GM18508 (cell line): Measurements from ENCODE around the gene MTARC2.

Source experiments
- ATAC-seq: cut with Tn5 transposase; IDR thresholded peaks from one replicate; pipeline ENCODE4 v1.9.1; 2021; ENCODE audit warnings: moderate number of reproducible peaks; ENCODE audit not compliant: insufficient read depth, unreplicated experiment

MTARC2 gene

DNA sequence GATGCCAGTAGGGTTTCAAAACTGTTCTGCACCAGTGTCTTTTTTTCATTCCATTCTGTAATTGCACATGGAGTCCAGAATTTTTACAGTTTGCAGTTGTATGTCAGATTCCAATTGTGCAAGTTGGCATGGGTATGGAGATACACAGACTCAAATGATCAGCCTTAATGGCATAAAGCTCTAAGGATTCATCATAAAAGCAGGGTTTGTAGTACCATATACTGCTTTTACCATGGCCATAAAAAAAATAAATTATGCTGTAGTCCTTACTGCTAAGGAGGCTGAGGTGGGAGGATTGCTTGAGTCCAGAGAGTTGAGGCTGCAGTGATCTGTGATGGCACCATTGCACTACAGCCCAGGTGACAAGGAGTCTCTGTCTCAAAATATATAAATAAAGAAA lies 48.9 kb downstream of the MTARC2 start:
- ATAC-seq, result no peak

DNA sequence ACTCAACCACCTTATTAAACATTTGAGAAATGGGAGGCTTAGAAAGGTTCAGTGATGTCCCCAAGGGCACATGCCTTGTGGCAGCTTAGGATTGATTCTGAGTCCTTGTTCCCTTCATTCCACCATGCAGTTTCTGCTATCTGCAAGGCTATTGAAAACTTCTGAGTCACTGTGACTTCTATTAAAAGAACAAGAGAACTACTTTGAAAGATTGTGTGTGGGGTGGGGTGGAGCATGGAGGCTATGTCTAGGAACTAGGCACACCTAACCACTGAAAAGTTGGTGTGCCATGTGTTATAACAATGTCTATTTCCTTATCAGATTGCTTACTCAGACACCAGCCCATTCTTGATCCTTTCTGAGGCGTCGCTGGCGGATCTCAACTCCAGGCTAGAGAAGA lies 49.4 kb downstream of the MTARC2 start:
- ATAC-seq, result no peak

DNA sequence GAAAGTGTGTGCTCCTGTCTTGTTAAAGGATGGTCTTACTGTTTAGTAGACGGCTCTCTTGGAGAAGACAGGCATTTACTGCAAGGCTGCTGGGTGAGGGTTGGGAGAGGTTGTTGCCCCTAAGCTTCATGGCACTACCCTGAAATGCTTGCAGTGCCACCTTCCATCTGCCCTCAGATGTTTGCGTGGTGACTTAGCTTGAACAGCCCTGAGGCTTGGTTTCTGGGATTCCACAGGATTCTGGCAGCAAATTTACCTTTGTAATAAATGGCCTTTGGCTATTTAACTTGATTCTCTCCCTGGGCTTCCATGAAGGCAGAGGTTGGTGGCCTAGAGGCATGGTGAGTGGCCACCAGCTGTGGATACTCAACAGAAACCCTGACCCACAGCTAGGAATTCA lies 50.2 kb downstream of the MTARC2 start:
- ATAC-seq, result no peak

DNA sequence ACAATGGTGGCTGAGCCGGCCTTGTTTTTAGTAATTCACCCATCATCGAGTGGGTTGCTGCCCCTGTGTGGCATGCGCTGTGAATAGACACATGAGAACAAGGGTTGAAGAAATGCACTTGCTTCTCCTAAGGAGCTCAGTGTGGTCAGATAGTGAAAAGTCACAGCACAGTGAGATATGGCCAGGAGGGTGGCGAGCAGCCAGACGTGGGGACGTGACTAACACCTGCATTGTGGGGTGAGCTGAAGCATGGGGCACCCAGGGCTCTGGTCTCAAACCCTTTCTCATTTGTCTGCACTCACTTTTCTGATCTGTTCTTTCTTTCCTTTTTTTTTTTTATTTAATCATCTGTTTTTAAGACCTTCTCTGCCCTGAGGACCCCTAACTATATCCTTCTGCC lies 52.1 kb downstream of the MTARC2 start:
- no peak for ATAC-seq

GRCh38 chr1:220803401-220804201 lies 55.5 kb downstream of the MTARC2 start:
- no peak for ATAC-seq

DNA sequence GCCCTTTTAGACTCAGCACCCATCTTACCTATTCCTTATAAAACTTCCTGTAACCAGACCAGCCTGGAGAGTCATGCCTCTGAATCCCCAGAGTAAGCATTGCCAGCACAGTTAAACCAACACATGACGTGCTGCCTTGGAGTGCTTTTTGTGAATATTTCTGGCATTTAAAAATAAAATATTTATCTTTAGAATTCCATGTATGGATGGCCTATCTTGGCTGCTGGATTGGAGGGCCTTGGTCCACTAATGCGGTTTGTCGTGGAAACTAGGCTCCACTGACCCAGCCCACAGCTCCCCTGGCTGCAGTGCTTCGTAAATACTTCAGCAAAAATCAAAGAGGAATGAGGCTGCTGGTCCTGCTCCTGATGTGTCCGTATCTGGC lies 56.1 kb downstream of the MTARC2 start:
- no peak for ATAC-seq

GRCh38 chr1:220806408-220806807 lies 58.3 kb downstream of the MTARC2 start:
- no peak for ATAC-seq

GRCh38 chr1:220807726-220808125 lies 59.6 kb downstream of the MTARC2 start:
- no peak for ATAC-seq

DNA sequence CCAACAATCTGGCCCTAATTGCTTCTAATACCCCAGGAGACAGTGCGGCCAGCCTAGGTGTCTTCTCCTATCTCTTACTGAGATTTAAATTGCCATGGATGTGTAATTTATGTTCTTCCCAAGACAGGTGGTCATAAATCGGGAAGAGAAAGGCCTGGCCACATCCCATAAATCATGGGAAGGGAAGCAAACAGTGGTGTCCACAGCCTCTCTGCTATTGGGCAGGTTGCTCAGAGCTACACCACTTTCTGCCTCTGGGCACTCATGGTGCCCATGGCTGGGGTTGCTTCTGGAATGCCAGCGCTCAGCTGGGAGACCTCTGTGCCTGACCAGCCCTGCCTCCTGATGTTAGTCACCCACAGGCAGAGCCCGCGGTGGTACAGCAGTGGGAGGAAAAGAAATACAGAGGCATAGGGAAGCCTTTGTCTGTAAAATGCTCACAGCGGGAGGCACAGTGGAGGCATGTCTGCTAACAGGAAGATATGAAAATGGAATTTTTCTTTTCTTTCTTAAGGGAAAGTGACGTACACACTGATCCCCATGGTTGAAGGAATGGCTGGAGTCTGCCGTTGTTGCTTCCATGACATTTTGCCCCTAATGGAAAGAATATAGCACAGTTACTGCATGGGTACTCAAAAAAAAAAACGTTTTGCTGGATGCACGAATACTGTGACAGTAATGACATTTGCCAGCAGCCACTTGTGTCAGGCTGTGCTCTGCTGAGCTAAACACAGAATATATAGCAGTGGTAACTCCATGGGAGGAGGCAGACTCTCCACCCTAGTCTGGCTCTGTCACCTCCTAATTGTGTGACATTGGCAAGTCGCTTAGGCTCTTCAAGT lies 60.4 kb downstream of the MTARC2 start:
- no peak for ATAC-seq

- ATAC-seq, result no peak
These were observed 61.0 kb downstream of the MTARC2 start for GRCh38 chr1:220809187-220809550.

- no peak for ATAC-seq
These were observed 61.6 kb downstream of the MTARC2 start for GRCh38 chr1:220809704-220810103.

- peak; percentile 75 for ATAC-seq
These were observed 62.1 kb downstream of the MTARC2 start for GRCh38 chr1:220810179-220810653.

GRCh38 chr1:220810963-220811362 lies 62.8 kb downstream of the MTARC2 start:
- no peak for ATAC-seq

- no peak for ATAC-seq
These were observed 63.6 kb downstream of the MTARC2 start for GRCh38 chr1:220811695-220812094.

DNA sequence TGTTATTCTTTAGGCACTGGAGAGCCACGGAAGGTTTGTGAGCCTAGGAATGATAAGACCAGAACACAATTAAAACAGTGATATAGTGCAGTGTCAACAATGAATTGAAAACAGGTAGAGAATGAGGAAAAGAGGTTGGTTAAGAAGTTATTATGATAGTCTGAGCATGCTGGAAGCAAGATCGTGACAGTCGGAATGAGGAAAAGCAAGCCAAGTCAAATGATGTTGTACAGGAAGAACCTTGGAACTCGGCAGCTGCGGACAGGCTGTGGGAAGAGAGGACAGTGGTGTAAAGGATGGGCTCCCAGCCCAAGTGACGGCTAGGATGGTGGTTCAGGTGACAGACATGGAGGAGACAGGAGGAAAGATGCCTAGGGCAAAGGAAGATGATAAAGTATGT lies 64.2 kb downstream of the MTARC2 start:
- no peak for ATAC-seq

- ATAC-seq, result no peak
These were observed 64.9 kb downstream of the MTARC2 start for GRCh38 chr1:220813013-220813412.

- ATAC-seq, result no peak
These were observed 67.3 kb downstream of the MTARC2 start for GRCh38 chr1:220815409-220815808.

- no peak for ATAC-seq
These were observed 69.8 kb downstream of the MTARC2 start for GRCh38 chr1:220817907-220818306.

- no peak for ATAC-seq
These were observed 70.5 kb downstream of the MTARC2 start for GRCh38 chr1:220818421-220819173.

DNA sequence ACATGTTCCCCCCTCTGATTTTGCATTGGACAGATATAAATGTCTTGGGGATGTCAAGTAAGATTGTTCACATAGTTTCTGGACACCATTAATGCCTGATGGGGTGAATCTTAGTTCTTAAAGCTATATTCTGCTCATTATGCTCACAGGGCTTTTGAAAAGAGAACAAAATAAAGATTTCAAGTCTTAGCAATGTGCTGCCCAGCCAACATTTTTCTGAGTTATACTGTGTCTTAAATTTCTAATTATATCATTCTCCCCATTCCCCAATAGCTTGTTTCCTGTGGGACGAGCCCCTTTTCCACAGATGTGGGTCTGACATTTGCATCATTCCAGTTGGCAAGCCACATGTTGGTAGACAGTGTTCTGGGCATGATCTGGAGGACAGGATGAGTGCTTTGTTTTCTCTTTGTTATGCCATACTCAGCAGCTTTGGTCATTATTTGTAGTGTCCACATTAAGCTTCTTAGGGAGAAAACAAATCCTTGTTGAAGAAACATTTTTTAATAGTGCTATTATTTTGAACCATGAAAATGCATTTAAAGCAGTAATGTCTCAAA lies 71.4 kb downstream of the MTARC2 start:
- no peak for ATAC-seq
